MM.1S (cell line): ENCODE measurements around the gene PDK1.

Experiments
- DNase-seq: peaks from one replicate; pipeline ENCODE4 v3.0.0-alpha.2; 2015
- H2AFZ ChIP-seq: fragments of 300-600 bp; sonication (generic); 2 replicates; pipeline ENCODE4 v1.6.0; 2016; ENCODE audit warnings: antibody characterized with exemption, low read length
- H3F3A ChIP-seq: fragments of 300-600 bp; sonication (generic); 2 replicates; pipeline ENCODE4 v1.6.1; 2016; ENCODE audit warnings: mild to moderate bottlenecking, antibody characterized with exemption, low read length, moderate library complexity, mixed read lengths; ENCODE audit not compliant: insufficient read depth
- H3K27ac ChIP-seq: fragments of 300-600 bp; sonication (generic); 2 replicates; pipeline ENCODE4 v1.5.1; 2016; ENCODE audit warnings: mild to moderate bottlenecking, low read length
- H3K27me3 ChIP-seq: fragments of 300-600 bp; sonication (generic); replicated peaks from 2 replicates; pipeline ENCODE4 v1.6.0; 2016; ENCODE audit warnings: low read length; ENCODE audit not compliant: insufficient read depth
- H3K36me3 ChIP-seq: fragments of 300-600 bp; sonication (generic); replicated peaks from 2 replicates; pipeline ENCODE4 v1.6.1; 2016; ENCODE audit warnings: mild to moderate bottlenecking, low read length, mixed read lengths; ENCODE audit not compliant: insufficient read depth
- H3K4me1 ChIP-seq: fragments of 300-600 bp; sonication (generic); 2 replicates; pipeline ENCODE4 v1.6.1; 2016; ENCODE audit warnings: low read length, mixed read lengths
- H3K4me2 ChIP-seq: fragments of 300-600 bp; sonication (generic); 2 replicates; pipeline ENCODE4 v1.6.0; 2016; ENCODE audit warnings: low read depth, low read length
- H3K4me3 ChIP-seq: fragments of 300-600 bp; sonication (generic); 2 replicates; pipeline ENCODE4 v1.5.1; 2016; ENCODE audit warnings: low read length, mixed read lengths
- H3K79me2 ChIP-seq: fragments of 300-600 bp; sonication (generic); 2 replicates; pipeline ENCODE4 v1.6.1; 2016; ENCODE audit warnings: mixed run types, low read length, mixed read lengths
- H3K9ac ChIP-seq: fragments of 300-600 bp; sonication (generic); 2 replicates; pipeline ENCODE4 v1.6.1; 2016; ENCODE audit warnings: low read length, mixed read lengths
- H3K9me2 ChIP-seq: fragments of 300-600 bp; sonication (generic); replicated peaks from 2 replicates; pipeline ENCODE4 v1.6.1; 2016; ENCODE audit warnings: mild to moderate bottlenecking, low read length, mixed read lengths; ENCODE audit not compliant: insufficient read depth
- H3K9me3 ChIP-seq: fragments of 300-600 bp; sonication (generic); replicated peaks from 2 replicates; pipeline ENCODE4 v1.6.1; 2016; ENCODE audit warnings: mild to moderate bottlenecking, low read length, mixed read lengths; ENCODE audit not compliant: insufficient read depth
- H4K20me1 ChIP-seq: fragments of 300-600 bp; sonication (generic); 2 replicates; pipeline ENCODE4 v1.6.1; 2016; ENCODE audit warnings: mild to moderate bottlenecking, low read length, moderate library complexity, mixed read lengths; ENCODE audit not compliant: insufficient read depth
- CTCF ChIP-seq: fragments of 300-600 bp; sonication (generic); IDR thresholded peaks from 2 replicates; pipeline ENCODE4 v1.5.1; 2016; ENCODE audit warnings: antibody characterized with exemption, low read length, mixed read lengths
- EZH2 ChIP-seq: fragments of 300-600 bp; sonication (generic); optimal IDR thresholded peaks from 2 replicates; pipeline ENCODE3; 2017; ENCODE audit warnings: low read depth, mild to moderate bottlenecking, antibody characterized with exemption, low read length, mixed read lengths
- EZH2phosphoT487 ChIP-seq: fragments of 300-600 bp; sonication (generic); IDR thresholded peaks from 2 replicates; pipeline ENCODE4 v1.6.1; 2018; ENCODE audit warnings: antibody characterized with exemption, low read length

The PDK1 gene

GRCh38 chr2:172627181-172627580 is 71.3 kb downstream of the PDK1 start:
- DNase-seq = no peak
- Histone ChIP-seq H3K4me2 (no peak overlapping the region), H3K9me2 (no peaks in the 10 kb centered on the region), H4K20me1 (no peaks in the 10 kb centered on the region), H3K9ac (no peak overlapping the region), H3K9me3 (no peaks in the 10 kb centered on the region), H3K27ac (no peak overlapping the region), H3F3A (no peaks in the 10 kb centered on the region), H3K79me2 (no peaks in the 10 kb centered on the region), H3K4me3 (no peak overlapping the region), H3K27me3 (no peaks in the 10 kb centered on the region), H3K36me3 (no peaks in the 10 kb centered on the region), H2AFZ (no peak overlapping the region), H3K4me1 (no peaks in the 10 kb centered on the region)
- TF ChIP-seq EZH2phosphoT487 (no peak), EZH2 (no peak), CTCF (no peak)

- Histone ChIP-seq H3F3A (no peaks in the 10 kb centered on the region), H3K4me2 (no peak overlapping the region), H3K27me3 (no peaks in the 10 kb centered on the region), H3K79me2 (no peaks in the 10 kb centered on the region), H3K9me3 (no peaks in the 10 kb centered on the region), H3K4me3 (no peak overlapping the region), H3K9ac (no peak overlapping the region), H3K27ac (no peak overlapping the region), H4K20me1 (no peaks in the 10 kb centered on the region), H3K4me1 (no peaks in the 10 kb centered on the region), H3K36me3 (no peaks in the 10 kb centered on the region), H2AFZ (no peak overlapping the region), H3K9me2 (no peaks in the 10 kb centered on the region)
- no peak for DNase-seq
- TF ChIP-seq CTCF = no peak
- no peak for TF ChIP-seq EZH2
Measured at GRCh38 chr2:172628085-172628484, 72.2 kb downstream of the PDK1 start.

- H3K79me2 ChIP-seq = no peaks in the 10 kb centered on the region
- H3K27ac ChIP-seq = no peak overlapping the region
- TF ChIP-seq EZH2phosphoT487 (no peak), EZH2 (no peak), CTCF (no peak)
- H3K9ac ChIP-seq = no peak overlapping the region
- H3K4me1 ChIP-seq = no peaks in the 10 kb centered on the region
- no peak overlapping the region for H3K4me3 ChIP-seq
- H3K36me3 ChIP-seq = no peaks in the 10 kb centered on the region
- no peaks in the 10 kb centered on the region for H3F3A ChIP-seq
- H3K4me2 ChIP-seq = no peak overlapping the region
- H4K20me1 ChIP-seq = no peaks in the 10 kb centered on the region
- DNase-seq = no peak
- no peaks in the 10 kb centered on the region for H3K9me2 ChIP-seq
- H3K27me3 ChIP-seq = no peaks in the 10 kb centered on the region
- no peaks in the 10 kb centered on the region for H3K9me3 ChIP-seq
- H2AFZ ChIP-seq = no peak overlapping the region
Measured at GRCh38 chr2:172629586-172629985, 73.7 kb downstream of the PDK1 start.

- TF ChIP-seq EZH2 (no peak), EZH2phosphoT487 (no peak), CTCF (no peak)
- H3K36me3 ChIP-seq = no peaks in the 10 kb centered on the region
- no peak overlapping the region for H3K4me2 ChIP-seq
- no peak overlapping the region for H3K9ac ChIP-seq
- H3K4me3 ChIP-seq = no peak overlapping the region
- no peak overlapping the region for H2AFZ ChIP-seq
- H3K9me3 ChIP-seq = no peaks in the 10 kb centered on the region
- no peaks in the 10 kb centered on the region for H3K4me1 ChIP-seq
- H3K27me3 ChIP-seq = no peaks in the 10 kb centered on the region
- H3K9me2 ChIP-seq = no peaks in the 10 kb centered on the region
- H4K20me1 ChIP-seq = no peaks in the 10 kb centered on the region
- H3K79me2 ChIP-seq = no peaks in the 10 kb centered on the region
- H3F3A ChIP-seq = no peaks in the 10 kb centered on the region
- no peak overlapping the region for H3K27ac ChIP-seq
- no peak for DNase-seq
Measured at GRCh38 chr2:172630181-172630580, 74.3 kb downstream of the PDK1 start.
